ENCODE data around the gene ZNF460. TPM values are rescaled to one million over a fixed set of nuclear protein-coding genes. Genes with fewer than 3 reads are reported as not detected.

ZNF460 gene
- total and polyA plus RNA-seq, 2 of the 13 experiments (the other 11 are each of a cell fraction or from before 2014, with no cell fraction given): 14.5 to 44.8 TPM

DNA sequence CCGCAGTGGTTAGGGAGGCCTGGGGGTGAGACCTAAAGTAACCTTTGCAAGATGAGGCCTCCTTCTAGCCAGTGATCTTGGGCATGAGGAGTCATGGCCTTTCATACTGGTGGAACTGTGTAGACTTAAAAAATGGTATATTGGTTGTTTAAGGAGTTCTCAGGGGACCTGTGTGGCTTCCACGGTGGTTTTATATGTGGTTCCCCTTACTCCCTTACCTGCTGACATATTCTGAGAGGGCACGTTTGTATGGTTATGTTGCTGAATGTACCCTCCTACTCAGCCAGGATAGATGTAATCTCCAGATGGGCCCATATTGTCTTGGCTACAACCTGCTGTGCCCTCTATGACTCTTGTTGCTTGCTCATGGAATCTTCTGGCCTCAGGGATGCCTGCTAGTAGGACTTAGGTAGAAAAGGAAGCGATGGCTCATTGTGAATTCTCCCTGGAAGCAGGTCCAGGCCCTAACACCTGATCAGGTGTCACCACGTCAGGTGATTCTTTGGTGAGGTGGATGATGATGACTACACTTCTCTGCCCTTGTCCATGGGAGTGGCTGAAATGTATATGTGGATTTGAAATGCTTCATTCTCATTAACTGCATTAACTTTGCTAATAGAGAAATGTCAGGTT, 1.8 kb downstream of the ZNF460 start:
- FAIRE-seq (no peak), DNase-seq (ENCODE audit: low spot score) (no peak), ATAC-seq (no peak)
- H3K4me3 ChIP-seq (replicated peaks in 1 of 3; ENCODE audit: insufficient read depth in 1 of 3, low read depth in 2 of 3, low read length in 3 of 3): peak overlapping the region; percentile 41 to 95 (median 79); a peak in 5 of 6 replicates
- H3K36me3 ChIP-seq (replicated peaks in 1 of 2; ENCODE audit: control insufficient read depth in 1 of 2, insufficient read depth in 2 of 2, low read length in 2 of 2): peaks cover 17 to 33% of the 10 kb centered on the region in 2 experiments
- no peak overlapping the region for H2AFZ ChIP-seq (ENCODE audit: low read length)
- in situ Hi-C loops (cut with HindIII; ENCODE audit: extremely low pct_ligation_motif_present, low pct_unique_long_range_greater_than_20kb): loop anchor here (5.0 kb wide), 1 partner anchor 40 kb away; the partner anchor contains the start of gene ZNF805
- H3K27ac ChIP-seq (ENCODE audit: extremely low read length, insufficient read depth, low read length): peak overlapping the region; percentile 3
- BruUV-seq (replicated peaks): no TSS peak
- ChIA-PET POLR2A (interaction anchor here (1.0 kb wide), 1 partner anchor 42 kb away, joined by 4 read pairs; the partner anchor contains the start of gene ZNF805), CTCF (ENCODE audit: low intra/inter-chr PET ratio, low total read pairs) (no interaction called here)
- intact Hi-C loops (cut with micrococcal nuclease; ENCODE audit: unreplicated experiment): no loop called here
- WGBS (ENCODE audit: low lambda C conversion rate): 76% methylated on average over 5 of the region's 5 CpGs
- peaks cover 65% of the 10 kb centered on the region for H3K79me2 ChIP-seq (ENCODE audit: insufficient read depth, low read length)
- H3K27me3 ChIP-seq (ENCODE audit: control insufficient read depth in 1 of 2, insufficient read depth in 2 of 2, low read length in 2 of 2): no peaks in the 10 kb centered on the region; a peak in 1 of 5 replicates
- H4K20me1 ChIP-seq (ENCODE audit: insufficient read depth, low read length): peaks cover 23% of the 10 kb centered on the region
- no peaks in the 10 kb centered on the region for H3K9me3 ChIP-seq (ENCODE audit: low read length)
- peaks cover 47% of the 10 kb centered on the region for H3K4me1 ChIP-seq (ENCODE audit: insufficient read depth, low read length)
- H3K4me2 ChIP-seq (ENCODE audit: low read depth, low read length): peak overlapping the region; percentile 80
- peak overlapping the region; percentile 37 for H3K9ac ChIP-seq (ENCODE audit: insufficient read depth, low read depth, low read length)
- TF ChIP-seq HNRNPUL1 (IDR thresholded peaks at IDR 0.05; ENCODE audit: low read depth, low read length): no peak
- TF ChIP-seq, protein P1, sequence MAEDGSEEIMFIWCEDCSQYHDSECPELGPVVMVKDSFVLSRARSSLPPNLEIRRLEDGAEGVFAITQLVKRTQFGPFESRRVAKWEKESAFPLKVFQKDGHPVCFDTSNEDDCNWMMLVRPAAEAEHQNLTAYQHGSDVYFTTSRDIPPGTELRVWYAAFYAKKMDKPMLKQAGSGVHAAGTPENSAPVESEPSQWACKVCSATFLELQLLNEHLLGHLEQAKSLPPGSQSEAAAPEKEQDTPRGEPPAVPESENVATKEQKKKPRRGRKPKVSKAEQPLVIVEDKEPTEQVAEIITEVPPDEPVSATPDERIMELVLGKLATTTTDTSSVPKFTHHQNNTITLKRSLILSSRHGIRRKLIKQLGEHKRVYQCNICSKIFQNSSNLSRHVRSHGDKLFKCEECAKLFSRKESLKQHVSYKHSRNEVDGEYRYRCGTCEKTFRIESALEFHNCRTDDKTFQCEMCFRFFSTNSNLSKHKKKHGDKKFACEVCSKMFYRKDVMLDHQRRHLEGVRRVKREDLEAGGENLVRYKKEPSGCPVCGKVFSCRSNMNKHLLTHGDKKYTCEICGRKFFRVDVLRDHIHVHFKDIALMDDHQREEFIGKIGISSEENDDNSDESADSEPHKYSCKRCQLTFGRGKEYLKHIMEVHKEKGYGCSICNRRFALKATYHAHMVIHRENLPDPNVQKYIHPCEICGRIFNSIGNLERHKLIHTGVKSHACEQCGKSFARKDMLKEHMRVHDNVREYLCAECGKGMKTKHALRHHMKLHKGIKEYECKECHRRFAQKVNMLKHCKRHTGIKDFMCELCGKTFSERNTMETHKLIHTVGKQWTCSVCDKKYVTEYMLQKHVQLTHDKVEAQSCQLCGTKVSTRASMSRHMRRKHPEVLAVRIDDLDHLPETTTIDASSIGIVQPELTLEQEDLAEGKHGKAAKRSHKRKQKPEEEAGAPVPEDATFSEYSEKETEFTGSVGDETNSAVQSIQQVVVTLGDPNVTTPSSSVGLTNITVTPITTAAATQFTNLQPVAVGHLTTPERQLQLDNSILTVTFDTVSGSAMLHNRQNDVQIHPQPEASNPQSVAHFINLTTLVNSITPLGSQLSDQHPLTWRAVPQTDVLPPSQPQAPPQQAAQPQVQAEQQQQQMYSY (CRISPR knock-in tag; IDR thresholded peaks at IDR 0.05): no peak
- no peak for TF ChIP-seq SMARCC2 (IDR thresholded peaks at IDR 0.05)
- TF ChIP-seq, protein P2, sequence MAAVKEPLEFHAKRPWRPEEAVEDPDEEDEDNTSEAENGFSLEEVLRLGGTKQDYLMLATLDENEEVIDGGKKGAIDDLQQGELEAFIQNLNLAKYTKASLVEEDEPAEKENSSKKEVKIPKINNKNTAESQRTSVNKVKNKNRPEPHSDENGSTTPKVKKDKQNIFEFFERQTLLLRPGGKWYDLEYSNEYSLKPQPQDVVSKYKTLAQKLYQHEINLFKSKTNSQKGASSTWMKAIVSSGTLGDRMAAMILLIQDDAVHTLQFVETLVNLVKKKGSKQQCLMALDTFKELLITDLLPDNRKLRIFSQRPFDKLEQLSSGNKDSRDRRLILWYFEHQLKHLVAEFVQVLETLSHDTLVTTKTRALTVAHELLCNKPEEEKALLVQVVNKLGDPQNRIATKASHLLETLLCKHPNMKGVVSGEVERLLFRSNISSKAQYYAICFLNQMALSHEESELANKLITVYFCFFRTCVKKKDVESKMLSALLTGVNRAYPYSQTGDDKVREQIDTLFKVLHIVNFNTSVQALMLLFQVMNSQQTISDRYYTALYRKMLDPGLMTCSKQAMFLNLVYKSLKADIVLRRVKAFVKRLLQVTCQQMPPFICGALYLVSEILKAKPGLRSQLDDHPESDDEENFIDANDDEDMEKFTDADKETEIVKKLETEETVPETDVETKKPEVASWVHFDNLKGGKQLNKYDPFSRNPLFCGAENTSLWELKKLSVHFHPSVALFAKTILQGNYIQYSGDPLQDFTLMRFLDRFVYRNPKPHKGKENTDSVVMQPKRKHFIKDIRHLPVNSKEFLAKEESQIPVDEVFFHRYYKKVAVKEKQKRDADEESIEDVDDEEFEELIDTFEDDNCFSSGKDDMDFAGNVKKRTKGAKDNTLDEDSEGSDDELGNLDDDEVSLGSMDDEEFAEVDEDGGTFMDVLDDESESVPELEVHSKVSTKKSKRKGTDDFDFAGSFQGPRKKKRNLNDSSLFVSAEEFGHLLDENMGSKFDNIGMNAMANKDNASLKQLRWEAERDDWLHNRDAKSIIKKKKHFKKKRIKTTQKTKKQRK (IDR thresholded peaks at IDR 0.05; ENCODE audit: low read length): no peak
- TF ChIP-seq ZMYM2 (CRISPR knock-in tag; IDR thresholded peaks at IDR 0.05): no peak
- no peak for TF ChIP-seq PCBP2 (optimal IDR thresholded peaks at IDR 0.05; ENCODE audit: low read depth, low read length, poor library complexity, severe bottlenecking)
- no peak for TF ChIP-seq ARNTL (CRISPR knock-in tag; IDR thresholded peaks at IDR 0.05)
- TF ChIP-seq IRF2 (CRISPR knock-in tag; IDR thresholded peaks at IDR 0.05): no peak
- no peak for TF ChIP-seq FOXM1 (CRISPR knock-in tag; IDR thresholded peaks at IDR 0.05)
- TF ChIP-seq ZNF124 (CRISPR knock-in tag; IDR thresholded peaks at IDR 0.05): no peak
- TF ChIP-seq, protein P3, sequence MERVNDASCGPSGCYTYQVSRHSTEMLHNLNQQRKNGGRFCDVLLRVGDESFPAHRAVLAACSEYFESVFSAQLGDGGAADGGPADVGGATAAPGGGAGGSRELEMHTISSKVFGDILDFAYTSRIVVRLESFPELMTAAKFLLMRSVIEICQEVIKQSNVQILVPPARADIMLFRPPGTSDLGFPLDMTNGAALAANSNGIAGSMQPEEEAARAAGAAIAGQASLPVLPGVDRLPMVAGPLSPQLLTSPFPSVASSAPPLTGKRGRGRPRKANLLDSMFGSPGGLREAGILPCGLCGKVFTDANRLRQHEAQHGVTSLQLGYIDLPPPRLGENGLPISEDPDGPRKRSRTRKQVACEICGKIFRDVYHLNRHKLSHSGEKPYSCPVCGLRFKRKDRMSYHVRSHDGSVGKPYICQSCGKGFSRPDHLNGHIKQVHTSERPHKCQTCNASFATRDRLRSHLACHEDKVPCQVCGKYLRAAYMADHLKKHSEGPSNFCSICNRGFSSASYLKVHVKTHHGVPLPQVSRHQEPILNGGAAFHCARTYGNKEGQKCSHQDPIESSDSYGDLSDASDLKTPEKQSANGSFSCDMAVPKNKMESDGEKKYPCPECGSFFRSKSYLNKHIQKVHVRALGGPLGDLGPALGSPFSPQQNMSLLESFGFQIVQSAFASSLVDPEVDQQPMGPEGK (CRISPR knock-in tag; IDR thresholded peaks at IDR 0.05): no peak
- no peak for TF ChIP-seq ZNF776 (CRISPR knock-in tag; IDR thresholded peaks at IDR 0.05)
